G401 (cell line): ENCODE data around the gene CDC34. TPM values are rescaled to one million over a fixed set of nuclear protein-coding genes. Genes with fewer than 3 reads are reported as not detected.

Source experiments
- total RNA-seq: library from RNA; depleted of rRNA; stranded (reverse); fragments of >200 nt; shearing (Covaris generic); gene quantifications from 2 replicates; pipeline ENCODE4 v1.2.3, GENCODE V29; 2014; rRNA removed

CDC34 gene
- total RNA-seq, 1 experiment from 2014 or later: 178 TPM

Other genes with a start within 250 kb of the CDC34 start
- not detected in 2 replicates for gene PLPP2, start 240.4 kb upstream of the CDC34 start, total RNA-seq
- gene MIER2, start 187.0 kb upstream of the CDC34 start, total RNA-seq: 19.2 and 82.6 TPM in 2 replicates
- gene C2CD4C, start 122.6 kb upstream of the CDC34 start, total RNA-seq: 6.0 and 11.9 TPM in 2 replicates
- gene SHC2, start 70.7 kb upstream of the CDC34 start, total RNA-seq: 12.7 and 14.3 TPM in 2 replicates
- gene MADCAM1, start 35.3 kb upstream of the CDC34 start, total RNA-seq: 0.14 TPM in 1 of 2 replicates, not detected in the other
- gene TPGS1, start 24.3 kb upstream of the CDC34 start, total RNA-seq: 89.0 and 129 TPM in 2 replicates
- gene GZMM, start 12.3 kb downstream of the CDC34 start, total RNA-seq: 0.17 and 0.74 TPM in 2 replicates
- 618 and 674 TPM in 2 replicates for gene BSG, start 40.8 kb downstream of the CDC34 start, total RNA-seq
- 6.0 and 6.7 TPM in 2 replicates for gene HCN2, start 58.1 kb downstream of the CDC34 start, total RNA-seq
- gene POLRMT, start 101.8 kb downstream of the CDC34 start, total RNA-seq: 62.0 and 62.8 TPM in 2 replicates
- gene FGF22, start 108.1 kb downstream of the CDC34 start, total RNA-seq: not detected in 2 replicates
- 44.5 and 48.7 TPM in 2 replicates for gene RNF126, start 131.5 kb downstream of the CDC34 start, total RNA-seq
- 15.0 and 26.0 TPM in 2 replicates for gene FSTL3, start 144.6 kb downstream of the CDC34 start, total RNA-seq
- not detected in 2 replicates for gene PRSS57, start 163.7 kb downstream of the CDC34 start, total RNA-seq
- gene PALM, start 177.2 kb downstream of the CDC34 start, total RNA-seq: 30.0 and 49.6 TPM in 2 replicates
- gene MISP, start 219.4 kb downstream of the CDC34 start, total RNA-seq: 1.2 and 2.8 TPM in 2 replicates